ENCODE results near the gene TRIM72.
"Not testable (repeated sequence)": the region's sequence is repeated elsewhere in the genome, so short reads cannot be mapped to it uniquely, and the experiment has no call there.

Gene TRIM72

GRCh38 chr16:31190818-31191444 lies 23.0 kb upstream of the TRIM72 start:
- no peak for DNase-seq

GRCh38 chr16:31191697-31192428 lies 22.1 kb upstream of the TRIM72 start:
- no peak for DNase-seq

- no peak for DNase-seq
Observed at GRCh38 chr16:31192856-31193642, 20.9 kb upstream of the TRIM72 start.

- DNase-seq, result no peak
Observed at GRCh38 chr16:31193874-31194273, 20.0 kb upstream of the TRIM72 start.

- no peak for DNase-seq
Observed at GRCh38 chr16:31194898-31195297, 19.0 kb upstream of the TRIM72 start.

GRCh38 chr16:31195861-31196260 lies 18.1 kb upstream of the TRIM72 start:
- DNase-seq, result not testable (repeated sequence)

GRCh38 chr16:31196324-31197088 lies 17.4 kb upstream of the TRIM72 start:
- DNase-seq, result no peak

- DNase-seq, result no peak
Observed at GRCh38 chr16:31198207-31198882, 15.6 kb upstream of the TRIM72 start.

- no peak for DNase-seq
Observed at GRCh38 chr16:31199430-31200041, 14.4 kb upstream of the TRIM72 start.

- not testable (repeated sequence) for DNase-seq
Observed at GRCh38 chr16:31200111-31200510, 13.8 kb upstream of the TRIM72 start.

GRCh38 chr16:31200821-31201568 lies 12.9 kb upstream of the TRIM72 start:
- DNase-seq, result no peak

- no peak for DNase-seq
Observed at GRCh38 chr16:31201582-31202413, 12.1 kb upstream of the TRIM72 start.

- DNase-seq, result no peak
Observed at GRCh38 chr16:31202414-31203375, 11.2 kb upstream of the TRIM72 start, which contains the start of gene PYCARD. Gene PYCARD, minus strand, starts transcription at chr16:31202760. Its CDS starts 70 bp downstream, at chr16:31202690.

- DNase-seq, result no peak
Observed at GRCh38 chr16:31204871-31205666, 8.8 kb upstream of the TRIM72 start.

GRCh38 chr16:31206776-31207175 lies 7.1 kb upstream of the TRIM72 start:
- DNase-seq, result no peak

- DNase-seq, result no peak
Observed at GRCh38 chr16:31213342-31213741, 577 bp upstream of the TRIM72 start.

- DNase-seq, result no peak
Observed at GRCh38 chr16:31214708-31215286, 878 bp downstream of the TRIM72 start.

Data from NCI-H2029 treated with DMSO at 0.1 percent for 48 hours (cell line).